ENCODE measurements around the gene RIPK4.

The RIPK4 gene

DNA sequence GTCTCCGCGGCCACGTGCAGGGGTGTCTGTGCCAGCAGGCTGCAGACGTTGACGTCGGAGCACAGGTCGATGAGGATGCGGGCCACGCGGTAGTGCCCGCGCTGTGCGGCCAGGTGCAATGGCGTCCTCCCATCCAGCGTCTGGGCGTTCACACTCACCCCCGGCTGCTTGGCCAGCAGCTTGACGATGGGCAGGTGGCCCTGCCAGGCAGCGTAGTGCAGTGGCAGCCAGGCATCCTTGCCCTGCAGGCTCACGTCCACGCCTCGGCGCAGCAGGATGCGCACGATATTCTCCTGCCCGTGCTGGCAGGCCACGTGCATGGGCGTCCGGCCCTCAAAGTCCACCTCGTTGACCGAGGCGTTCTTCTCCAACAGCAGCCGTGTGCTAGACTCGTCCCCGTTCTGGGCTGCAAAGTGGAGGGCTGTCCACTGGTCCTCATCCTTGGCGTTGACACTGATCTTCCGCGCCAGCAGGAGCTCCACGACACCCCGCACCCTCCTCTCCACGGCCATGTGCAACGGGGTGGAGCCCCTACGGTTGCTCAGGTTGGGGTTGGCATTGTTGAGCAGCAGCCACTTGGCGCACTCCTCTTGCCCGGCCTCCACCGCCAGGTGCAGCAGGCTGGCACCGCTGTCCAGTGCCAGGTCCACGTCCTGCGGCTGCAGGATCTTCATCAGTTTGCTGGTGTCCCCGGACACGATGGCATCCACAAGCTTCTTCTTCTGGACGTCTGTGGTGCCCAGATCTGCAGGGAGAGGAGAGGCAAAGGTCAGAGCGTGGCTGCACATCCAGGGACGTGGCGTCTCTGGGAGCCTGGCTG lies 25.4 kb downstream of the RIPK4 start:
- no peaks in the 10 kb centered on the region for H3K27me3 ChIP-seq (replicated peaks)
- TF ChIP-seq, protein P1, sequence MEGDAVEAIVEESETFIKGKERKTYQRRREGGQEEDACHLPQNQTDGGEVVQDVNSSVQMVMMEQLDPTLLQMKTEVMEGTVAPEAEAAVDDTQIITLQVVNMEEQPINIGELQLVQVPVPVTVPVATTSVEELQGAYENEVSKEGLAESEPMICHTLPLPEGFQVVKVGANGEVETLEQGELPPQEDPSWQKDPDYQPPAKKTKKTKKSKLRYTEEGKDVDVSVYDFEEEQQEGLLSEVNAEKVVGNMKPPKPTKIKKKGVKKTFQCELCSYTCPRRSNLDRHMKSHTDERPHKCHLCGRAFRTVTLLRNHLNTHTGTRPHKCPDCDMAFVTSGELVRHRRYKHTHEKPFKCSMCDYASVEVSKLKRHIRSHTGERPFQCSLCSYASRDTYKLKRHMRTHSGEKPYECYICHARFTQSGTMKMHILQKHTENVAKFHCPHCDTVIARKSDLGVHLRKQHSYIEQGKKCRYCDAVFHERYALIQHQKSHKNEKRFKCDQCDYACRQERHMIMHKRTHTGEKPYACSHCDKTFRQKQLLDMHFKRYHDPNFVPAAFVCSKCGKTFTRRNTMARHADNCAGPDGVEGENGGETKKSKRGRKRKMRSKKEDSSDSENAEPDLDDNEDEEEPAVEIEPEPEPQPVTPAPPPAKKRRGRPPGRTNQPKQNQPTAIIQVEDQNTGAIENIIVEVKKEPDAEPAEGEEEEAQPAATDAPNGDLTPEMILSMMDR (IDR thresholded peaks at IDR 0.05; ENCODE audit: low read depth, low read length, missing control alignments) = no peak
- DNase-seq = no peak
- in situ Hi-C loops (cut with HindIII; ENCODE audit: low pct_ligation_motif_present, low sequenced_read_pairs) = no loop called here
- H3K4me3 ChIP-seq (ENCODE audit: low read depth, low read length) = no peak overlapping the region
- no peak overlapping the region for H3K27ac ChIP-seq
- H3K36me3 ChIP-seq (replicated peaks) = no peaks in the 10 kb centered on the region

- Histone ChIP-seq H3K36me3 (replicated peaks) (no peaks in the 10 kb centered on the region), H3K27ac (no peak overlapping the region), H3K4me3 (ENCODE audit: low read depth, low read length) (no peak overlapping the region), H3K27me3 (replicated peaks) (no peaks in the 10 kb centered on the region)
- no peak for DNase-seq
- TF ChIP-seq, protein P1 (IDR thresholded peaks at IDR 0.05; ENCODE audit: low read depth, low read length, missing control alignments) = no peak
- in situ Hi-C loops (cut with HindIII; ENCODE audit: low pct_ligation_motif_present, low sequenced_read_pairs) = no loop called here
These were observed 26.1 kb downstream of the RIPK4 start for GRCh38 chr21:41740604-41741252.

GRCh38 chr21:41739936-41740335 lies 26.9 kb downstream of the RIPK4 start:
- no peaks in the 10 kb centered on the region for H3K36me3 ChIP-seq (replicated peaks)
- H3K4me3 ChIP-seq (ENCODE audit: low read depth, low read length) = no peak overlapping the region
- TF ChIP-seq, protein P1 (IDR thresholded peaks at IDR 0.05; ENCODE audit: low read depth, low read length, missing control alignments) = no peak
- no peak for DNase-seq
- no peak overlapping the region for H3K27ac ChIP-seq
- no peaks in the 10 kb centered on the region for H3K27me3 ChIP-seq (replicated peaks)
- in situ Hi-C loops (cut with HindIII; ENCODE audit: low pct_ligation_motif_present, low sequenced_read_pairs) = no loop called here

DNA sequence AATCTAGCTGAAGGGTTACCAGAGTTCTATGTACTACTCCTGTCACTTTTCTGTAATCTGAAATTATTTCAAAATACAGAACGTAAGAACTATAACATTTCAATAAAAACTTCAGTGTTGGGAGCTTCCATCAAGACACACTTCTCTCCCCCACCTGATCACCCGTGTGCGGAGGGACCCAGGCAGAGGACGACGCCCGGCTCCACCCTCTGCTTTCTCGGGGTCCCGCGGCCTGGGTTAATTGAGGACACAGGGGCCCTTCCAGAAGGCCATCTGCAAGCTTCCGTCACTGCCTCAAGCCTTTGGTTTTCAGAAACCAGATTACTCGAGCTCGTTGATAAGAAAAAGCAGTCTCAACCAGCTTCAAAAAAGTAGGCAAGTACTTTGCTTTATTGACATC lies 27.8 kb downstream of the RIPK4 start:
- TF ChIP-seq, protein P1 (IDR thresholded peaks at IDR 0.05; ENCODE audit: low read depth, low read length, missing control alignments) = no peak
- Histone ChIP-seq H3K27me3 (replicated peaks) (no peaks in the 10 kb centered on the region), H3K36me3 (replicated peaks) (no peaks in the 10 kb centered on the region), H3K4me3 (ENCODE audit: low read depth, low read length) (no peak overlapping the region), H3K27ac (no peak overlapping the region)
- no peak for DNase-seq
- in situ Hi-C loops (cut with HindIII; ENCODE audit: low pct_ligation_motif_present, low sequenced_read_pairs) = no loop called here

- TF ChIP-seq, protein P1 (IDR thresholded peaks at IDR 0.05; ENCODE audit: low read depth, low read length, missing control alignments) = no peak
- no peak overlapping the region for H3K4me3 ChIP-seq (ENCODE audit: low read depth, low read length)
- H3K36me3 ChIP-seq (replicated peaks) = no peaks in the 10 kb centered on the region
- H3K27ac ChIP-seq = no peak overlapping the region
- DNase-seq = no peak
- in situ Hi-C loops (cut with HindIII; ENCODE audit: low pct_ligation_motif_present, low sequenced_read_pairs) = no loop called here
- H3K27me3 ChIP-seq (replicated peaks) = no peaks in the 10 kb centered on the region
These were observed 29.1 kb downstream of the RIPK4 start for GRCh38 chr21:41737651-41738324.

Data from brain microvascular endothelial cell (primary cell).